ENCODE measurements around the gene KCNJ1.

The KCNJ1 gene

GRCh38 chr11:128846985-128847384 lies 20.1 kb downstream of the KCNJ1 start:
- DNase-seq: no peak

- DNase-seq: peak; percentile 22
Measured at GRCh38 chr11:128845334-128845780, 21.7 kb downstream of the KCNJ1 start.

- DNase-seq: no peak
Measured at GRCh38 chr11:128843198-128843785, 23.8 kb downstream of the KCNJ1 start.

GRCh38 chr11:128841461-128842072 lies 25.5 kb downstream of the KCNJ1 start:
- peak; percentile 29 for DNase-seq

- DNase-seq: no peak
Measured at GRCh38 chr11:128840783-128841182, 26.3 kb downstream of the KCNJ1 start.

GRCh38 chr11:128840137-128840536 lies 27.0 kb downstream of the KCNJ1 start:
- peak; percentile 65 for DNase-seq

GRCh38 chr11:128839081-128839480 lies 28.0 kb downstream of the KCNJ1 start:
- DNase-seq: no peak

GRCh38 chr11:128837627-128838026 lies 29.5 kb downstream of the KCNJ1 start:
- DNase-seq: peak; percentile 32

GRCh38 chr11:128835741-128836430 lies 31.2 kb downstream of the KCNJ1 start:
- DNase-seq: no peak

GRCh38 chr11:128834157-128834556 lies 32.9 kb downstream of the KCNJ1 start:
- DNase-seq: no peak

GRCh38 chr11:128832121-128832497 lies 35.0 kb downstream of the KCNJ1 start:
- no peak for DNase-seq

GRCh38 chr11:128831174-128832120 lies 35.6 kb downstream of the KCNJ1 start:
- DNase-seq: peak; percentile 90

- peak; percentile 66 for DNase-seq
Measured at GRCh38 chr11:128830290-128831173, 36.6 kb downstream of the KCNJ1 start.

GRCh38 chr11:128828350-128828749 lies 38.7 kb downstream of the KCNJ1 start:
- DNase-seq: no peak

GRCh38 chr11:128827191-128827893 lies 39.8 kb downstream of the KCNJ1 start:
- DNase-seq: no peak

GRCh38 chr11:128825050-128825784 lies 41.9 kb downstream of the KCNJ1 start:
- DNase-seq: no peak

GRCh38 chr11:128824191-128825049 lies 42.7 kb downstream of the KCNJ1 start:
- DNase-seq: no peak

- no peak for DNase-seq
Measured at GRCh38 chr11:128823753-128824152, 43.3 kb downstream of the KCNJ1 start.

GRCh38 chr11:128822130-128822529 lies 45.0 kb downstream of the KCNJ1 start:
- no peak for DNase-seq

- no peak for DNase-seq
Measured at GRCh38 chr11:128821556-128821955, 45.5 kb downstream of the KCNJ1 start.
